Measurements from ENCODE around the gene DKK3.
"Not testable (repeated sequence)": the region's sequence is repeated elsewhere in the genome, so short reads cannot be mapped to it uniquely, and the experiment has no call there.

The DKK3 gene

GRCh38 chr11:12007769-12008737 is at the start of gene DKK3:
TSS of gene DKK3 (minus strand) at chr11:12008626. CDS start at chr11:12008582, 44 bp downstream.
- DNase-seq (ENCODE audit: low spot score), result no peak

GRCh38 chr11:12057299-12057980 is 49.0 kb upstream of the DKK3 start:
- DNase-seq (ENCODE audit: low spot score), result no peak

DNA sequence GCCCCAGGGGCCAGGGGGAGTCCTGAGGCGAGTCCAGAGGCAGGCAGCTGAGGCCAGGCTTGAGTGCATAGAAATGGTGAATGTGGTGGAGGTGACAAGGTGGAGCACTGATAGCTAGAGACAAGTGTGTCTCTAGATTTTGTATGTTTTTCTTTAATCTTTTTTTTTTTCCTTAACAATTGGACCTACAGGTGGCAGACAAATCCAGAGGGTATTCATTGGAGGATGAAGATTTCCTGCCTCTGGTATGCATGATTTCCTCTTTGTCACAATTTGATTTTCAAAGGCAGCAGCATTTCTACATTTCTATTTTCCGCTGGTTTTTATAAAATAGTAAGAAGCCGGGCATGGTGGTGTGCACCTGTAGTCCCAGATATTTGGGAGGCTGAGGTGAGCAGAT is 47.7 kb upstream of the DKK3 start:
- DNase-seq (ENCODE audit: low spot score), result no peak

GRCh38 chr11:12053606-12054361 is 45.4 kb upstream of the DKK3 start:
- DNase-seq (ENCODE audit: low spot score), result no peak

- DNase-seq (ENCODE audit: low spot score), result no peak
Observed at GRCh38 chr11:12052676-12053605, 44.5 kb upstream of the DKK3 start.

- DNase-seq (ENCODE audit: low spot score), result no peak
Observed at GRCh38 chr11:12051287-12051662, 42.8 kb upstream of the DKK3 start.

DNA sequence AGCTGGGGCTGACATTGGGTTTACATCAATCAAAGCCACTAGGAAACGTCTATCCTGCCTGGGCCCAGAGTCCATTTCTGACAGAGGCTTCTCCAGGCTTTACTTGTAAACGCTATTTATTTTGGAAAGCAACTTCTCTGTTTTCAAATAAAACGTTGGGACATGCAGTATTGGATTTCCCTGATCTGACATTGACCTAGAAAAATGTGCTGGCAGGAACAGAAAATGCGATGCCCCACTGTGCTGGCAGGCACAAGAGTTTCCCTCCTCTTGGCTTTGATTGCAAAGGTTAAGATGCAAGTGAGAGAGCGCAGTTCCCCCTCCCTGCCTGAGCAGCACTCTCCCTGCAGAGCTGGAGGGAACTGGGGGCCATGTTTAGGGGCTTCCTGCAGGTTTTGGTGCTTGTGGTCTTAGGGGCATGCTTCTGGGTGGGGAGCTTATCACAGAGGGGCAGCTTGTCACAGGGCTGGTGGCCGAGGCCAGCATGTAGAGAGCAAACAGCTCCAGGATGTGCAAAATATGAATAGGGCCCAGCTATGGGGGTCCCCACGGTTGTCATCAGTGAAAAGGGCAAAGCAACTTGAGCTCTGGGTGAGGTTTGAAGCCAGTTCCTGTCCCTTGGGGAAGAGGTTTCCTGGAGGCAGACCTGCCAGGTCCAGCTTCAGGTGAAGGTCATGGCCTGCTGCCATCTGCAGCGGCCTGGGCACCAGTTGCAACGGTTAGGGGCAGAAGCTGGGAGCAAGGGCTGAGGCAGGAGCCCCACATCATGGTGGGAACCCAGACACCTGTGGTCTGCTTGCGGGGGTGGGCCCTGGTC is 42.3 kb upstream of the DKK3 start:
- DNase-seq (ENCODE audit: low spot score), result no peak

- no peak for DNase-seq (ENCODE audit: low spot score)
Observed at GRCh38 chr11:12048936-12049790, 40.7 kb upstream of the DKK3 start.

DNA sequence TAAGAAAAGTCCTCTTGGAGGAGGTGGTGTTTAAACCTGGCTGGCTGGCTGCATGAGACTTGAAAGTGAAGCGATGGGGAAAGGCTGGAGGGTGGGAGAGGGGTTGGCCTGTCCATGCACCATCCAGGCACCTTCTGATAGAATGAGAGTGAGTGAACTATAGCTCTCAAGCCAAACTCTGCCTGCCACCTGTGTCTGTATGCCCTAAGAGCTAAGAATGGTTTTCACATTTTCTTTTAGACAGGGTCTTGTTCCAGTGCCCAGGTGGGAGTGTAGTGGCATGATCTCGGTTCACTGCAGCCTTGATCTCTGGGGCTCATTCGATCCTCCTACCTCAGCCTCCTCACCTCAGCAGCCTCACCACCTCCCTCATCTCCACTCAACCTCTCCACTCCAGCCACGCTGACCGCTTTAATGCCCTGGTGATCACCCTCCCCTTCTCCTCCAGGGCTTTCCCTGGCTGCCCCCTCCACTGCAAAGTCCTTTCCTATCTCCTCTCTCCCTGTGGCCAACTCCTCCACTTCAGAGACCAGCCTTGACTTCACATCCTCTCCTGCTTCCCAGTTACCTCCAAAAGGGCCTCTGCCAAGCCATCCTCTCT is 38.3 kb upstream of the DKK3 start:
- no peak for DNase-seq (ENCODE audit: low spot score)

DNA sequence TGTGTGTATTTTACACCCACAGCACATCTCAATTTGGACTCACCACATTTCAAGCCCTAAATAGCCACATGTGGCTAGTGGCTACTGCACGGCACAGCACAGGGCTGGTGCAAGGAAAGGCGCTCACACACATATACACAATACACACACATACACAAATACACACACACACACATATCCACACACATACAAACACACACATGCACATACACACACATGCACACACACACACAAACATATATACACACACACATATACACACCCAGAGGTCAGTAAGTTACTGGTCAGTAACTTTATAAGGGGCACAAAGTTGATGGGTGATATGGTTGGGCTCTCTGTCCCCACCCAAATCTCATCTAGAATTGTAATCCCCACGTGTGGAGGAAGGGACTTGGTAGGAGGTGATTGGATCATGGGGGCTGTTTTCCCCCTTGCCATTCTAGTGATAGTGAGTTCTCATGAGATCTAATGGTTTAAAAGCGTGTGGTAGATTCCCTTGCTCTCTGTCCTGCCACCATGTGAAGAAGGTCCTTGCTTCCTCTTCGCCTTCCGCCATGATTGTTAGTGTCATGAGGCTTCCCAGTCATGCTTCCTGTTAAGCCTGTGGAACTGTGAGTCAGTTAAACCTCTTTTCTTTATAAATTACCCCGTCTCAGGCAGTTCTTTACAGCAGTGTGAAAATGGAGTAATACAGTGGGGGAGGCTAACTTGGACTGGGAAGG is 37.6 kb upstream of the DKK3 start:
- no peak for DNase-seq (ENCODE audit: low spot score)

DNA sequence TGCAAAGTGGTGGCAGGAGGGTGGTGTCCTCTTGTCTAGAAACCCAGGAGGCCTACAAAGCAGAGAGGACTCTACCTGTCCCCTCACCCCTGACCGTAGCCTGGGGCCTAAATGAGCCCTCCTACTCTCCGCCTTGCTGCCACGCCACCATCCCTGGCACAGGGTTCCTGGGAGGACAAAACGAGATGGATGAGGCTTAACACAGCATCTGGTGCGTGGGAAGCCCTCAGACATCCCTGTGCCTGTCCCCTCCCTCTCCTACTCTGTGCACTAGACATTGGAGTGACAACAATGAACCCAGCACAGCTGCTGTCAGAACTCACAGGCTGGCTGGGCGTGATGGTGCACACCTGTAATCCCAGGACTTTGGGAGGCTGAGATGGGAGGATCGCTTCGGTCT is 36.4 kb upstream of the DKK3 start:
- no peak for DNase-seq (ENCODE audit: low spot score)

DNA sequence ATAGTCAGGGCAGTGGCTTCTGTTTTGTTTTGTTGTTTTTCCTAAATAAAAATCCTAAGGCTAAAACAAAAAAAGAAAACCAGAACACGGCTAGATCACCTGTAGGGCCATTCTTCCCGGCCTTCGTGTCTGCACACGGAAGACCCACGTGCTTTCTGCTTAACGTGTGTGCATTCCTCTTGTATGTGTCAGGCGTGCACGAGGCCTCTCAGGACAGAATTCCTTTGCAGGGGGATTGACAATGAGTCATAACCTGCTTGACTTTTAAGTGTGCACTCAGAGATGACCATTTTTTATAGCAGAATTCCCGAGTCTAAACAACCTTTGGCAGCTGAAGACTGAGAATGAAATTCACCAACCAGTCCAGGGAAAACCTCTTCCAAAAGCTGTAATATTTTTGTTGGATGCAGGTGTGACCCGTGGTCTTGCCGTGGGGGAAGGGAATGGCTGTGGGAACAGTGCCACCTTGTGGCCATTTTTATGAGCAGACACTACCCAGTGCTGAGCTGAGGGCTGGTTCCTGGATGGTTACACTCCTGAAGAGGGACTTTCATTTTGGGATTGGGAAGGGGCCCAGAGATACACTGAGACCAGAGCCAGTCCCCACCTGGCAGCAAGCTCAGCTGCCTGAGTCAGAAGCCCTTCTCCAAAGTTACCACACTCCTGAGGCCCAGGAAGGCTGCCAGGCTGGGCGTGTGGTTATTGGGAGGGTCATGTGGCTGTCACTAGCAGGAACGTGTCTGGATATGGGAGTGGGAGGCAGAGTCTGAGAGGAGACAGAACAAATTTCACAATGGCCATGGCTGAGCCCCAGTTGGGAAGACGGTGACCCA is 35.7 kb upstream of the DKK3 start:
- peak; percentile 96 for DNase-seq (ENCODE audit: low spot score)

- DNase-seq (ENCODE audit: low spot score), result no peak
Observed at GRCh38 chr11:12043221-12043620, 34.8 kb upstream of the DKK3 start.

- DNase-seq (ENCODE audit: low spot score), result peak; percentile 91
Observed at GRCh38 chr11:12042215-12042676, 33.8 kb upstream of the DKK3 start.

GRCh38 chr11:12040719-12041118 is 32.3 kb upstream of the DKK3 start:
- DNase-seq (ENCODE audit: low spot score), result not testable (repeated sequence)

GRCh38 chr11:12032968-12033367 is 24.5 kb upstream of the DKK3 start:
- DNase-seq (ENCODE audit: low spot score), result no peak

DNA sequence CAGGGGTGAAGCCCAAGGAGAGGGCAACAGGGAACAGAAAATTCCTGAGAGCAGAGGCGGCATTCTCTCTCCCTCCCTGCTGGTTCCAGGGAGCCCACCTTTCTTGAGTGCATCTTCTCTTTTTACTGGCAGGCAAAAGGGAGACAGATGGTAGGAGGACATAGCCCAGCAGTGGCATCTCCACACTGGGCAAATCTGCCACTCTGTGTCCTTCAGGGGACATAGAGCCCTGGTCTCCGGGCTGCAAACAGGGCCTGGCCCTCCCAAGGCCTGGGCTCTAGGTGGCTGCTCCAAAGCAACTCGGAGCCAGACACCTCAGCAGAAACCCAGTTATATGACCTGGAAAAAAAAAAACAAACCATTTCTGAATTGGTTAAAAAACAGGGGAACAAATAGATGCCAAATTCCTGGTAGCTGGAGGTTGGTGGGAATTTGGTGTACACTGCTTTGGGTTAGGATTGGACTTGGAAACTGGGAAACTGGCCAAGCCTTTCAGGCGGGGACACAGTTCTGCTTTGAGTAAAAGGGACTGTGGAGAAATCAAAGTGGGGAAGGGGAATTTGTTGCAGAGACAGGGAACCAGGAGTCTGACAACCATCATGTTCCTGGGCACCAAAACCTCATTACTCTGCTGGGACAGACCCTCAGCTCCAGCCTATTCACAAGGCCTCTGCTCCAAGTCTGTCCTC is 23.6 kb upstream of the DKK3 start:
- DNase-seq (ENCODE audit: low spot score), result no peak

Data from RKO (cell line).